GM12891 (cell line): ENCODE data around the gene FHAD1.

Experiments
- POLR2A ChIP-seq: IDR thresholded peaks from 2 replicates; pipeline ENCODE4 v1.6.1; 2011; ENCODE audit warnings: low read depth, low read length, control low read depth
- POLR2AphosphoS5 ChIP-seq: IDR thresholded peaks from 2 replicates; pipeline ENCODE4 v1.6.1; 2011; ENCODE audit warnings: low read depth, low read length, control low read depth
- POU2F2 ChIP-seq: IDR thresholded peaks from 2 replicates; pipeline ENCODE4 v1.6.1; 2011; ENCODE audit warnings: low read depth, mild to moderate bottlenecking, control low read depth, low read length, moderate library complexity
- TAF1 ChIP-seq: IDR thresholded peaks from 2 replicates; pipeline ENCODE4 v1.6.1; 2011; ENCODE audit warnings: low read depth, low read length, control low read depth

DNA sequence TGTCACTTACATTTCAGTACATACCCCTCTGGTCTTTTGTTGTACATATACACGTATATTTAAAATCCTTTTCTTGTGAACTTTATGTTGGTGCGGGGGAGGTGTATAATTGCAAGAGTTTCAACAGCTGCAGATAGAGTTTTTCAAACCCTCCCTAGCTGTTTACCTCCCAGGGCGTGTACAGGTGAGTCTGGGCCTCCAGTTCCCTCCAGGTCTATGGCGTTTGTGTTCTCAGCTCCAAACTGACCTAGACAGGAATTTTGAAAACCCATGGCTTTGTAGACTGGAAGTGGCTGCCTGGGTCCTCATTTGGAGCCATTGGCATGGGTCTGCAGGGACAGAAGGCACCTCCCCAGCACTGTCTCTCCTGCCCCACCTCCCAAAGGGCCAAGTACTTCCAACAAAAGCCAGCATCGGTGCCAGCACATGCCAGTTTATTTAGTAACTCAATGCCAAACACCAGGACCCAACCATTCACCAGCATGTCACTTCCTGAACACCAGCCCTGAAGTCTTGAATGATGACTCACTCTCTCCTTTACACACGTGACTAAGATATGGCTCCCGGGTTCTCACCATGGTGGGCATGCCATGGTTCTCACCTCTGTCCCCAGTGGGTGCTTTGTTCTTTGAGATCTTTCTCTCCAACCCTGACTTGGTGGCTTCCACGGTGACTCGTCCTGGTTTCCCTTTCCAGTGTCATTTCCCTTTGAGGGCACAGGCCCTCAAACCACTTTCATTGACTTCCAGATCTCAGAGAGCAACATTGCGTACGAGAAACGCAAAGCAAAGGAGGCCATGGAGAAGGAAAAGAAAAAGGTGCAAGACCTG is 105.3 kb downstream of the FHAD1 start:
- TF ChIP-seq TAF1 (no peak), POLR2AphosphoS5 (no peak), POLR2A (no peak), POU2F2 (no peak)
